ENCODE data around the gene C10orf90. TPM values are rescaled to one million over a fixed set of nuclear protein-coding genes. Genes with fewer than 3 reads are reported as not detected.

C10orf90 gene
- total and polyA plus RNA-seq, 8 donors = 0.32 to 0.64 (median 0.47) TPM; not detected in 5

DNA sequence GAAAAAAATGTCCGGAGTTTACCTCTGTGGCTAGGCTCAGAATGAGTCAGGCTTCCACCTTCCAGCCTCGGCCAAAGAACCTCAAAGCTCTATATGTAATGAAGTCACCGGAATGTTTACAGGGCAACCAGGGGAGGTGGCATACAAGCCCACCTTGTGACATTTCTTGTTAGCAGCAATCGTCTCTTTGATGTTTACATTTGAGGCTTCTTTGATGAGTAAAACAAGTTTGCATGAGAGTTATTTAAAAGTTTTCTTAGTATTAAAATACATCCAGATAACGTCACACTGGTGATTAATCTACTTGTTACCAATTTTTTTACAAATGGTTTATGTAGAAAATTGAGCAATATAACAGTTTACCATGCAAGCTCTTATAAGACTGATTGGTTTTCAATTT is 149.1 kb downstream of the C10orf90 start:
- WGBS, 2 donors = 71 to 79% methylated on average over 5 of the region's 5 CpGs
- no peaks in the 10 kb centered on the region for H3K27me3 ChIP-seq
- no peak for TF ChIP-seq CTCF (IDR thresholded peaks at IDR 0.05)
- H3K36me3 ChIP-seq = no peaks in the 10 kb centered on the region
- DNase-seq = no peak
- no peak overlapping the region for H3K4me3 ChIP-seq
- intact Hi-C loops (cut with DNase I) = no loop called here
- no peak for FAIRE-seq
- no peaks in the 10 kb centered on the region for H3K9me3 ChIP-seq
- peaks cover 0 to 6% (median 0%) of the 10 kb centered on the region in 3 donors for H3K4me1 ChIP-seq
- H3K27ac ChIP-seq = no peak overlapping the region
- ATAC-seq = no peak

- 81 to 86% methylated on average over 7 of the region's 7 CpGs for WGBS, 2 donors
- intact Hi-C loops (cut with DNase I) = no loop called here
- ATAC-seq = no peak
These were observed 149.7 kb downstream of the C10orf90 start for GRCh38 chr10:126520751-126521317.

GRCh38 chr10:126519992-126520391 is 150.5 kb downstream of the C10orf90 start:
- intact Hi-C loops (cut with DNase I) = no loop called here
- Histone ChIP-seq H3K4me3 (no peak overlapping the region), H3K36me3 (no peaks in the 10 kb centered on the region), H3K9me3 (no peaks in the 10 kb centered on the region), H3K27ac (no peak overlapping the region), H3K27me3 (no peaks in the 10 kb centered on the region), H3K4me1 (peaks cover 0 to 6% (median 0%) of the 10 kb centered on the region in 3 donors)
- WGBS, 2 donors = 90 to 95% methylated on average over 7 of the region's 7 CpGs
- FAIRE-seq (no peak), DNase-seq (no peak), ATAC-seq (no peak)
- TF ChIP-seq CTCF (IDR thresholded peaks at IDR 0.05) = no peak

More at GRCh38 chr10:126520751-126521317, 149.7 kb downstream of the C10orf90 start:
- TF ChIP-seq CTCF (IDR thresholded peaks at IDR 0.05) = no peak
- DNase-seq (no peak), FAIRE-seq (no peak)
- no peaks in the 10 kb centered on the region for H3K9me3 ChIP-seq
- no peak overlapping the region for H3K4me3 ChIP-seq
- no peaks in the 10 kb centered on the region for H3K27me3 ChIP-seq
- peaks cover 0 to 6% (median 0%) of the 10 kb centered on the region in 3 donors for H3K4me1 ChIP-seq
- no peaks in the 10 kb centered on the region for H3K36me3 ChIP-seq
- H3K27ac ChIP-seq = no peak overlapping the region

- Histone ChIP-seq H3K36me3 (no peaks in the 10 kb centered on the region), H3K4me3 (no peak overlapping the region), H3K27ac (no peak overlapping the region), H3K27me3 (no peaks in the 10 kb centered on the region), H3K4me1 (peaks cover 0 to 6% (median 0%) of the 10 kb centered on the region in 3 donors), H3K9me3 (no peaks in the 10 kb centered on the region)
- peak; percentile 35 to 59 (median 52) for ATAC-seq
- intact Hi-C loops (cut with DNase I) = no loop called here
- DNase-seq = no peak
- FAIRE-seq = no peak
- 21 to 28% methylated on average over 2 of the region's 2 CpGs for WGBS, 2 donors
- TF ChIP-seq CTCF (IDR thresholded peaks at IDR 0.05) = no peak
These were observed 151.3 kb downstream of the C10orf90 start for GRCh38 chr10:126519185-126519584.
